Measurements from ENCODE around the gene CD300H.

Gene CD300H

DNA sequence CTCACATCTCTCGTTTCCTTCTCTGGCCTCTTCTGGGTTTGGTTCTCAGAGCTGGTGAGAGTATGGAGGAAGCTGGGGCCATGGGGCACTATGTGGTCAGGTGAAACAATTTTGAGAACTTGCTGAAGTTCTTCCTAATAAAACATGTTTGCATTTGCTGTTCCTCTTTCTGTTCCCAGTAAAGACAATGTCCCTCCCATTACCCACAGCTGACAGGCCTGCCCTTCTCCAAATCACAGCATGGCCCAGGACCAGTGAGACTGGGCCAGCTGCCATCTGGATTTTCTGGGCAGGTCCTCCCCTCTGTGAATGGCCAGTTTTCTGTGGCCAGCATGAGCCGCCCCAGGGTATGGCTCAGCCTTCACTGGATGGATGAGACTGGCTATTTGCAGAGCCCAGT is at the start of gene CD300H:
Gene CD300H (minus strand): TSS at position 113 of the 400 bp plus-strand sequence.
- DNase-seq: peak; percentile 14
- in situ Hi-C loops (cut with MboI; ENCODE audit: low pct_unique_long_range_greater_than_20kb, low sequenced_read_pairs): no loop called here

DNA sequence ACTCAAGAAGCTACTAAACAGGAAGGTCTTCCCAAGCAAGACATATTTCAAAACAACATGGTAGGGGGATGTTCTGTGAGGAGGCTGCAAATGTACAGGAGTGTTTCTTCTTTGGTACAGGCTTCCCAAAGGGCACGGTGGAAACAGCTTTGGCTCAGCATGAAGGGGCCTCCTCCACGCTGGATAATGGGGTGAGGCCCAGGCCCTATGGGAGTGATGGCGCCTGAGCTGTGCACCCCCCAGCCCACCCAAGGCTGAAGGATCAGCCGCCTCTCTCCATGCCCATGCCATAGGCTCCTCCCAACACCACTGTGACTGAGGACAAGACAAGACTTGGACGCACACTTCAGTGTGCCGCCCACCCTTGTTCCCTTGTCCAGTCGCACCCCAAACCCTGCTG is 49.4 kb upstream of the CD300H start:
- in situ Hi-C loops (cut with MboI; ENCODE audit: low pct_unique_long_range_greater_than_20kb, low sequenced_read_pairs): no loop called here
- no peak for DNase-seq

DNA sequence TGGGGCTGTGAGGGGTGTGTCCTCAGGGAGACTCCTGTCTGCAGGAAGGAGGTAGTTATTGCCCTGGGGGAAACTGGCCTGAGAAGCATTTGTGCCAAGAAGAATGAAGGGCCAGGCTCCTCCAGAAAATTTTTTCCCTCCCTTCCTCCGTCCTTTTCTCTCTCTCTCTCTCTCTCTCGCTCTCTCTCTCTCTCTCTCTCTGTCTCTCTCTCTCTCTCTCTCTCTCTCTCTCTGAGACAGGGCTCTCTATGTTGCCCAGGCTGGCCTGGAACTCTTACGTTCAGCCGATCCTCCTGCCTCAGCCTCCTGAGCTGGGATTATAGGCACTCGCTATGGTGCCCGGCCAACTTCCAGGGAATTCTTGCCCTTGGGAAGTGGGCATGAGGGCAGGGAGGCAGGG is 44.7 kb upstream of the CD300H start:
- in situ Hi-C loops (cut with MboI; ENCODE audit: low pct_unique_long_range_greater_than_20kb, low sequenced_read_pairs): no loop called here
- no peak for DNase-seq

DNA sequence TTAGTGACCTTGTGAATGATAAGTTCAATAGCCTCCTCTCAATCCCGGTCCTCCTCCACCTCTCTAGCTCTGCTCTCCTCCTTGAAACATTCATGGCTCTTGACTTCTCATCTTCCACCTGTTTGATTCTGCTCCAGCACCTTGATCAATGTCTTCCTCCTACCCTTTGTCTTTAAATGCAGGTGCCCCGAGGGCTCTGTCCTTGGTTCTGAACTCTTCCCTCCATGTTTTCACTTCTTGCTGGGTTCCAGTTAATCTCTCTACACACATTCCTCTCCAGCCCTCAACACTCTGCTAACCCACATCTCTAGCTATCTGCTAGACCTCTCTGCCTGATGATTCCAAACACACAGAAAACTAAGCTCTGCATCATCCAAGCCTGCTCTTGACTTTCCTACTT is 42.8 kb upstream of the CD300H start:
- DNase-seq: no peak
- in situ Hi-C loops (cut with MboI; ENCODE audit: low pct_unique_long_range_greater_than_20kb, low sequenced_read_pairs): no loop called here

DNA sequence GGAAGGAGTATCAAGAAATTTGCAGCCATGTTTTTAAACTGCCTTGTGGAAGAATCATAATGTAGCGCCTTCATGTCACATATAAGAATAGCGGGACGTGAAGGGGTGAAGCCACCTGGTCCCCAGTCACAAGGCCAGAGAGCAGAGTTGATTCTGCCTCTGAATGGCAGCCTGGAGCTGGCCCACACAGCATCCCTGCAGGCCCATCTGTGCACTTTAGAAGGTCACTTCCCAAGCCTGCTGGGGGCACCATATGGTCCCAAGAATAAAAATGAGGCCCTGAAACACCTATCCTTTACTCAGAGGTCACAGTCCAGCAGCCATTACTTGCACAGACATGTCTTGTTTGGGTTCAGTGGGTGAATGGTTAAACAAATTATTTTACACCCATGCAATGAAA is 41.2 kb upstream of the CD300H start:
- in situ Hi-C loops (cut with MboI; ENCODE audit: low pct_unique_long_range_greater_than_20kb, low sequenced_read_pairs): no loop called here
- no peak for DNase-seq

DNA sequence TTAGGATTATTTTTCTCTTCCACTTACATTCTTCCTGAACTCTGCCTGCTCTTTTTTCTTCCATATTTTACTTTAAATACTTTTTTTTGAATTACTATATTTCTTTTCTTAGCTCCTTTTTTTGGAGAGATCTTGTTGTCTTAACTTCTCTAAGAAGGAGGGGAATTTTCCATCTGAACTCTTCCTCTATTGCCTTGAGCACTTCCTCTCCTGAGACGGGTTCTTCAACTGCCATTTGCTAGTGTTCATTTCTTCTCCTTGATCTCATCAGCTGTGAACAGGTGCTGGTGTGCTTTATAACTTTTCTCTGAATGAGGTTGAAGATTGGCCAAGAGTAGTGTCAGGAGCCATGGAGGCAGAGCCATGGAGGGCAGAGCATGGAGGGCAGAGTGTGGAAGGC is 39.9 kb upstream of the CD300H start:
- DNase-seq: no peak
- in situ Hi-C loops (cut with MboI; ENCODE audit: low pct_unique_long_range_greater_than_20kb, low sequenced_read_pairs): no loop called here

DNA sequence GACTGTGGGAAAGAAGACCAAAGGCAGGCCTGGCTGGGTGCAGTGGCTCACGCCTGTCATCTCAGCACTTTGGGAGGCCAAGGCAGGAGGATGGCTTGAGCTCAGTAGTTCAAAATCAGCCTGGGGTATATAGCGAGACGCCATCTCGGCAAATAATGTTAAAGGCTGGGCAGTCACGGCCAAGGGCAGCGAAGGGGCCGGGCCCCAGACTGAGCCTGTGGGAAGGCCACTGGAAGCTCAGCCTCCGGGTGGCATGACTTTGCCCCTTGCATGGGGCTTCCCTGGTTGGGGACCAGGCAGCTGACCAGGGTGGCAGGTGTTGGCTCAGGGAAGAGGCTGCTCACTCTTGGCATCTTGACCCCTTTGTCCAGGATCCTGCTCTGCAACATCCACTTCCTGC is 38.7 kb upstream of the CD300H start:
- DNase-seq: no peak
- in situ Hi-C loops (cut with MboI; ENCODE audit: low pct_unique_long_range_greater_than_20kb, low sequenced_read_pairs): no loop called here

DNA sequence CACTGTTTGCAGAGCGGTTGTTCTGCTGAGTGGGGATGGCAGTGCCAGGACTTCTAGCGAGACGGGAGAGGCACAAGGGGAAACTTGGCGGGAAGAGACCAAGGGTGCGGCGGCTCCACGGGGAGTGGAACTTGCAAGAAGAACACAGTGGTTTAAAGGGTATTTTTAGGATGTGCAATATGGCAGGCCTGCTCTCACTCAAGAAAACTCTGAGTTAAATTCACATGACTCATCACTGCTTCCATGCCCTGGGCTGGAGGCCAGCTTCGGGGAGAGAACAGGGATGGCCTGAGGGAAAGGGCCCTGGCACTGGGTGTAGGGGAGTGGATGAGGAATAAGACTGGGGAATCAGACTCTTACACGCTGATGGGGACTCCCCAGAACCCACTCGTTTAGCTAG is 38.1 kb upstream of the CD300H start:
- no peak for DNase-seq
- in situ Hi-C loops (cut with MboI; ENCODE audit: low pct_unique_long_range_greater_than_20kb, low sequenced_read_pairs): no loop called here

DNA sequence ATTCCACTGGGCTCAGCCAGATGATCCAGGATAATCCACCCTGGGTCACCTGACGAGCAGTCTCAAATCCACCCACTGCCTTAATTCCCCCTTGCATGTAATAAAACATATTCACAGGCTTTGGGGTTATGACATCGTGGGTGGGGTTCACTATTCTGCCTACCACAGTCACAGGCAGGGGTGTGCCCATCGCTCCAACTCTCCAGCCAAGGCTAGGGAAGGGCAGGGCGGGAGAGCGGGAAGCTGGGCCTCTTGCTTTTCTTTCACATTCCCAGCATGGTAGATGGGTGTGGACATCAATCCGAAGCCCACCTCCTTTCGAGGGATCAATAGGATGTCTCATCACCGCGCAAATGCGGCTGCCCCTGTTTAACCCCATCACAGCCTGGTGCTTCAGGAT is 37.5 kb upstream of the CD300H start:
- DNase-seq: no peak
- in situ Hi-C loops (cut with MboI; ENCODE audit: low pct_unique_long_range_greater_than_20kb, low sequenced_read_pairs): no loop called here

DNA sequence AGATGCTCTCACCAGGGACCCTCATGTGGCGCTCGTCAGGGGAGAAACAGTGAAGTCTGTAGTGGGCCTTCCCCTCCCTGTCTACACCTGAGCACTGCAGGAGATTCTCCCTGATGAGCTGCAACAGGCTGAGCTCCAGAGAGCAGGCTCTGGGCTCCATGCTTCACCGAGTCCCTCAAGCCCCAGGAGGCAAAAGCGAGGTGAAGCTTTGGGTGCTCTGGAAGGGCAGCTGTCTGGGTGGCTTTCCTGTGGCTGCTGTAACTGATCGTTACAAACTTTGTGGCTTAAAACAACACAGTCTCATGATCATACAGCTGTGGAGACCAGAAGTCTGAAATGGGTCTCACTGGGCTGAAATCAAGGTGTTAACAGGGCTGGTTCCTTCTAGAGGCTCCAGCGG is 36.9 kb upstream of the CD300H start:
- no peak for DNase-seq
- in situ Hi-C loops (cut with MboI; ENCODE audit: low pct_unique_long_range_greater_than_20kb, low sequenced_read_pairs): no loop called here

DNA sequence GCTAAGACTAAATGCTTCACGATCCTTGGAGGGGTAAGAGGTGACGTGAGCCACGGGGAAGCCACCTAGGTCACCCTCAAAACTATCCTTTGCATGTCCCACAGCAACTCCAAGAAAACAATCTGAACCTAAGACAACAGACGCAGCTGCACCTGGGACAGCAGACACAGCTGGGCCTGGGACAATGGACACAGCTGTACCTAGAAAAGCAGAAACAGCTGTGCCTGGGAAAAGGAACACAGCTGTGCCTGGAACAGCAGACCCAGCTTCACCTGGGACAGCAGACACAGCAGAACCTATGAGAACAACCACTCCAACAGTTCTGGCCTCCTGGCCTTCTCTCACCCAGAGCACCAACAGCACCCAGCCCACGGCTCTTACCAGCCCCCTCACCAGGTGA is 36.4 kb upstream of the CD300H start:
- in situ Hi-C loops (cut with MboI; ENCODE audit: low pct_unique_long_range_greater_than_20kb, low sequenced_read_pairs): no loop called here
- DNase-seq: no peak

DNA sequence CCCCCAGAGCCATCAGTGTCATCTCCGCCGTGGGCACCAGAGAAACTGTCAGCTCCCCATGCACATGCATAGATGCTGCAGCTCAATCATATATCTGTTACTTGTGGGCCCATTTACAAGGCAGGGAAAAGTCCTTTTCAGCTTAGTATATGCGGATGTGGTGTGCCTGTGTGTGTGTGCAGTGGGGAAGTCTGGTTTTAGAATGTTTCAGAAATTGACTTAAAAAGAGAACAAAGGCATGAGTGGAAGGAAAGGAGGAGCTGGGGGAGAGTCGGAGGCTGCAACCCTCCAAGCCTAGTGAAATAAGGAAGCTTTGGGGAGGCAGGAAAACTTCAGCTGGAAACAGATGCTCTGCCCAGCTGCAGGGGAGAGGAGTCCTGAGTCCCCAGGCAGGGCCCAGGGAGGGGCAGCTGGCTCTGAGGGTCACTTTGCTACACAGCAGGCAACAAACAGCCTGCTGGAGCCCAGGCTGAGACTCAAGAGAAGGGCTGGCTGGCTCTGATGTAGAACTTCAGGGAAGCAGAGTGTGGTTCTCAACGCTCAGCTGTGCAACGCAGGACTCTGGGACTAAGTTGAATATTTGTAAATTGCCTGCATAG is 35.8 kb upstream of the CD300H start:
- in situ Hi-C loops (cut with MboI; ENCODE audit: low pct_unique_long_range_greater_than_20kb, low sequenced_read_pairs): no loop called here
- DNase-seq: peak; percentile 54

DNA sequence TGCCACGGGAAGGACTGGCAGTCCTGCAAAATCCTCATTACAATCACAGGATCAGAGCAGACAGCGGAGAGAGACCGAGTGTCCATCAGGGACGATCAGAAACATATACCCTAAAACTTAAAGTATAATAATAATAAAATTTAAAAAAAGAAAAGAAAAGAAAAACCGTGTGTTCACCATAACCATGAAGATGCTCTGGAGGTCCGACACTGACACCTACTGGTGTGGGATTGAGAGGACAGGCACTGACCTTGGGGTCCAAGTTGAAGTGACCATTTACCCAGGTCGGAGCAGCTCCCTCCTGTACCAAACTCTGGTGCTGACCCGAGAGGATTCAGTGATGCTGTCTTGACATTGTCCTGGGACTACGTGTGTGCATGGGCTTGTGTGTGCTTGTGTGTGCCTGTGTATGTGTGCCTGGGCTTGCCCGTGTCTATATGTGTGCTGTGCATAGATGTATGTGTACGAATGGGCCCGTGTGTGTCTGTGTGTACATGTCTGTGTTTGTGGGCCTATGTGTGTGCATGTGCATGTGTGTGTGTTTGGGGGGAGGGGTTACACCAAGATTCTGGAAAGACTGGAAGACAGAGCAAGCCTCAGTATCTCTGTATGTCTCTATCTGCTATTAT is 34.7 kb upstream of the CD300H start:
- in situ Hi-C loops (cut with MboI; ENCODE audit: low pct_unique_long_range_greater_than_20kb, low sequenced_read_pairs): no loop called here
- DNase-seq: peak; percentile 46

DNA sequence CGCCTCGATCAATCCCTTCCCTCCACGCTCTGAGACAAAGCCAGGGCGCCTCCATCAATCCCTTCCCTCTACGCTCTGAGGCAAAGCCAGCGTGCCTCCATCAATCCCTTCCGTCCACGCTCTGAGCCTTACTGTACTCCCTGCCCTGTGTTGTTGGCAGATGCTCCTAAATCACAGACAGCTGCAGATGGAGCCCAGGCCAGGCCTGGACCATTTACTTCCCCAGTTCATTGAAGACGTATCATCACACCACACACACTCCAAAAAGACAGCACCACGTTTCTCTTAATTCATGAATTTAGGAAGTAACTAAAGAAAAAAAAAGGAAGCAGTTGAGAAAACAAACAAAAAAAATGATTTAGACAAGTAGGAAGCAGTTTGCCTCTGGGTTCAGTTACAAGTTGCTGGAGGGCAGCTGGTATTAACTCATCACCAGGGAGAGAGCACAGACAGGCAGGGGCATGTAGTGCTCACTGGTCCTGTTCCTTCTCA is 32.2 kb upstream of the CD300H start:
- DNase-seq: peak; percentile 41
- in situ Hi-C loops (cut with MboI; ENCODE audit: low pct_unique_long_range_greater_than_20kb, low sequenced_read_pairs): no loop called here

DNA sequence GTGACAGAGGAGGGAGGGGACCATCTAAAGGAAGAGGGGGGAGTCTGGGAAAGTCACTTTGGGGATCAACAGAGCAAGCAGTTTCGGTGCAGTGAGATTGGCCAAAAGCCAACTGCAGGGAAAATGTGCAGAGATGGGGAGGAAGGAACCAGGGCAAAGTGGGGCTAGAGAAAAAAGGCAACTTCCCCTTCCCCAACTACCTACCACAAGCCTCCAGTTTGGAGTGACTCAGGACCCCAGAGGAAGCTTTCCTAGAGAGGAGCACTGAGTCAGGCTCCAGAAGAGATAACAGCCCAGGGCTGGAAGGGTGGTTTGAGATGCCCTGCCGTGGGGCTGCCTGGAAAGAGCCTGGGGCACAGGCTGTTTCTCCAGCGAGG is 31.7 kb upstream of the CD300H start:
- in situ Hi-C loops (cut with MboI; ENCODE audit: low pct_unique_long_range_greater_than_20kb, low sequenced_read_pairs): no loop called here
- peak; percentile 17 for DNase-seq

DNA sequence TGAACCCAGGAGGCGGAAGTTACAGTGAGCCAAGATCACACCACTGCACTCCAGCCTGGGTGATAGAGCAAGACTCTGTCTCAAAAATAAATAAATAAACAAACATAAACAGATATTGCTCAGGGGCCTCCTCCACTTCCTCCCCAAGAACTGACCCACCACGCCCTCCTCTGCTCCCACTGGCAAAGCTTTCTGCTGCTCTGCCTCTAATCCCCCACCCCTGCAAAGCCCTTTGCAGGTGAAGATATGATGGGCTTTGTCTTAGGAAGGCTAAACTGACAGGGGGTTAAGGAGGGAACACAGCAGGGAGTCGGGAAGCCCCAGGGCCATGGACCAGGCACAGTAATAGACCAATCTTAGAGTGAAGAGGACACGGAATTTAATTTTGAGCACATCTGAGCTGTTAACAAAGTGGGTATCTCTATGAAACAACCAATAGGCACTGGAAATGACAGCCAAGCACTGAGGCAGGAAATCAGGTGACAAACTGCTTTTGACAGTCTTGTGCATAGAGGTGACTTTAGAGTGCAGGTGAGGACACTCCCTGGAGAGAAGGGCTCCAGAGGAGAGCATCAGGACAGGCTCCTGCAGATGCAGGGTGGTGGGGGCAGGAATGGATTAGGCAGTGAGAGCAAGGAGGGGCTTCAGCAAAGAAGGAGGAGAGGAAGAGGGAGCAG is 31.2 kb upstream of the CD300H start:
- no peak for DNase-seq
- in situ Hi-C loops (cut with MboI; ENCODE audit: low pct_unique_long_range_greater_than_20kb, low sequenced_read_pairs): no loop called here

DNA sequence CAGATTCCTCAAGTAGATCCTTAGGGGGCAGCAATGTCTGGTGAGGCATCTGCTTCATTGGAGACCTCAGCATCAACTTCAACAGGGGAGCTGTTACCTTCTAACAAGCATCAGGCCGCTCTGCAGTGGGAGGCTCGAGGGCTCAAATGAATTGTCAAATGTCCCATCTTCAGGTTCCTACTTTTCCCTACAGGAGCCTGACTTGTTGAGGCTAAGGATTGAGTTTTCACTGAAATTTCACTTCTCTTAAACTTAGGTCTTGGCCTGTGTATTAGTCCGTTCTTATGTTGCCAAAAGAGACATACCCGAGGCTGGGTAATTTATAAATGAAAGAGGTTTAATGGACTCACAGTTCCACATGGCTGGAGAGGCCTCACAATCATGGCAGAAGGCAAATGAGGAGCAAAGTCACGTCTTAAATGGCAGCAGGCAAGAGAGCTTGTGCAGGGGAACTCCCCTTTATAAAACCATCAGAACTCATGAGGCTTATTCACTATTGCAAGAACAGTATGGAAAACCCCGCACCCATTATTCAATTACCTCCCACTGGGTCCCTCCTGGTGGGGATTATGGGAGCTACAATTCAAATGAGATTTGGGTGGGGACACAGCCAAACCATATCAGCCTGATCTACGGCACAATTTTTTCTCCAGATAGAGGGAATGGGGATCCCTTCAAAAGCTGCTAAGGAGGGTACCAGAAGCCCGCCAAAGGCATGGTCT is 29.9 kb upstream of the CD300H start:
- in situ Hi-C loops (cut with MboI; ENCODE audit: low pct_unique_long_range_greater_than_20kb, low sequenced_read_pairs): no loop called here
- DNase-seq: no peak

DNA sequence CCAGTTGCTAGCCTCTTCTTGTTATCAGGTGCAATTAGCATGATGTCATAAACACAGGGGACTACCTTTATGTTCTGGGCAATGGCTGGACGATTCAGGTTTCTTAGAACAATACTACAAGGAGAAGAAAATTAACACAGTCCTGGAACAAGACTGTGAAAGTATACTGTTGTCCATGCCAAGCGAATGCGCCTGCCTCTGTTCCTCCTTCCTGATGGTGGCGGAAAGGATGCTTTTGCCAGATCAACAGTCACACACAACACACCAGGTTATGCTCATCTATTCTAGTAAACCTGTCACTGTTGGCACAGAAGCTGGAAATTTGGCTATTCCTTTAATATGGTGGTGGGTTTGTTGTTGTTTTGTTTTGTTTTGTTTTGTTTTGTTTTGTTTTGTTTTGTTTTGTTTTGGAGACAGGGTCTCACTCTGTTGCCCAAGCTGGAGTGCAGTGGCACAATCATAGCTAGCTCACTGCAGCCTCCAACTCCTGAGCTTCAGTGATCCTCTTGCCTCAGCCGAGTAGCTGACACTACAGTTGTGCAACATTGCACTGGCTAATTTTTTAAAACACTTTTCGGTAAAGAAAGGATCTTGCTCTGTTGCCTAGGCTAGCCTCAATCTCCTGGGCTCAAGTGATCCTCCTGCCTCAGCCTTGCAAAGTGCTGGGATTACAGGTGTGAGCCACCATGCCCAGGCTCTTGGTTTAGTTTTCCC is 27.9 kb upstream of the CD300H start:
- DNase-seq: no peak
- in situ Hi-C loops (cut with MboI; ENCODE audit: low pct_unique_long_range_greater_than_20kb, low sequenced_read_pairs): no loop called here
